K562 (cell line): ENCODE measurements around the gene LAMP1. TPM values are rescaled to one million over a fixed set of nuclear protein-coding genes. Genes with fewer than 3 reads are reported as not detected.

ENCODE experiments used
- COPS2 ChIP-seq: fragments of 450-650 bp; conservative IDR thresholded peaks from 2 replicates; pipeline ENCODE4 v1.6.1; 2016; ENCODE audit warnings: mild to moderate bottlenecking, moderate library complexity
- ETV6 ChIP-seq, 3 experiments: fragments of 150-350 bp in 1 of 3; sonication (generic) in 1 of 3; formaldehyde crosslinking in 1 of 3; IDR thresholded peaks; 2 replicates each; pipeline versions ENCODE4 v1.6.1 to v1.8.0; 2014 to 2022; ENCODE audit warnings: borderline replicate concordance in 2 of 3, low read depth in 2 of 3, antibody characterized with exemption in 1 of 3, low read length in 1 of 3, mild to moderate bottlenecking in 1 of 3, missing genetic modification reagents in 1 of 3
- JUNB ChIP-seq: fragments of 450-650 bp; formaldehyde crosslinking; conservative IDR thresholded peaks from 2 replicates; pipeline ENCODE4 v1.4.0; 2020; ENCODE audit warnings: mild to moderate bottlenecking
- NCOA4 ChIP-seq: fragments of 450-650 bp; IDR thresholded peaks from 2 replicates; pipeline ENCODE4 v1.6.1; 2018; ENCODE audit warnings: mild to moderate bottlenecking; ENCODE audit not compliant: partially characterized antibody
- PHB ChIP-seq: fragments of 250-450 bp; sonication (Bioruptor Pico); IDR thresholded peaks from 2 replicates; pipeline ENCODE4 v1.5.0; 2021
- RBM34 ChIP-seq: fragments of 200-400 bp; formaldehyde crosslinking; IDR thresholded peaks from 2 replicates; pipeline ENCODE4 v1.6.1; 2018; ENCODE audit warnings: low read length, borderline replicate concordance; ENCODE audit not compliant: insufficient read depth
- SMAD1 ChIP-seq: fragments of 150-350 bp; IDR thresholded peaks from 2 replicates; pipeline ENCODE4 v1.6.1; 2014; ENCODE audit warnings: low read length, low read depth; ENCODE audit not compliant: partially characterized antibody
- SREBF1 ChIP-seq: fragments of 150-350 bp; IDR thresholded peaks from 2 replicates; pipeline ENCODE4 v1.6.1; 2014; ENCODE audit warnings: antibody characterized with exemption, low read depth, low read length, borderline replicate concordance
- STAT5A ChIP-seq: IDR thresholded peaks from 2 replicates; pipeline ENCODE4 v1.6.1; 2012; ENCODE audit warnings: low read length, inconsistent platforms, borderline replicate concordance
- TBL1XR1 ChIP-seq, 2 experiments: IDR thresholded peaks; 2 replicates each; pipeline ENCODE4 v1.6.1; 2012; ENCODE audit warnings: improper control_type of control experiment in 2 of 2, low read length in 2 of 2, mild to moderate bottlenecking in 1 of 2
- THRAP3 ChIP-seq: fragments of 450-650 bp; IDR thresholded peaks from 2 replicates; pipeline ENCODE4 v1.6.1; 2016; ENCODE audit warnings: mild to moderate bottlenecking, inconsistent platforms, borderline replicate concordance
- TSHZ1 ChIP-seq: fragments of 250-450 bp; sonication (Bioruptor Pico); IDR thresholded peaks from 2 replicates; pipeline ENCODE4 v1.4.0; 2020; ENCODE audit warnings: mild to moderate bottlenecking, moderate library complexity
- ZNF217 ChIP-seq: sonication (generic); formaldehyde crosslinking; IDR thresholded peaks from 2 replicates; pipeline ENCODE4 v1.8.0; 2022; ENCODE audit warnings: mild to moderate bottlenecking, missing genetic modification reagents
- ZNF444 ChIP-seq: fragments of 250-450 bp; sonication (Bioruptor Pico); IDR thresholded peaks from 2 replicates; pipeline ENCODE4 v1.4.0; 2020; ENCODE audit warnings: mild to moderate bottlenecking, moderate library complexity
- polyA plus RNA-seq, 8 experiments: library from polyadenylated mRNA; depleted of rRNA in 4 of 8; stranded (reverse) in 5 of 8; unstranded in 3 of 8; fragments of >200 nt; fragmentation: Nextera tagmentation in 2 of 8; fragmentation: Illumina TruSeq in 1 of 8; extraction: Ambion mirVana in 2 of 8; extraction: Trizol in 1 of 8; gene quantifications; 2 replicates each; pipeline versions ENCODE4 v1.2.1 to v1.2.3, GENCODE V29; 2011 to 2014; ENCODE audit warnings: inconsistent platforms in 1 of 8, missing spikeins in 1 of 8
- total RNA-seq, 7 experiments: library from RNA; depleted of rRNA in 6 of 7; stranded (reverse); fragments of >200 nt in 6 of 7; fragmentation: Illumina TruSeq in 2 of 7; extraction: Trizol in 2 of 7; gene quantifications; 2 replicates each; pipeline versions ENCODE4 v1.2.1 to v1.2.3, GENCODE V29; 2011 to 2021; ENCODE audit warnings: low replicate concordance in 1 of 7

Gene LAMP1
- total and polyA plus RNA-seq, 9 of the 15 experiments (the other 6 are each of a cell fraction or from before 2014, with no cell fraction given), result 2.2 to 70.1 (median 30.5) TPM

- TF ChIP-seq TSHZ1 (no peak), COPS2 (no peak), THRAP3 (no peak), PHB (CRISPR knock-in tag) (no peak), RBM34 (no peak), JUNB (CRISPR knock-in tag) (no peak), TBL1XR1 (IDR thresholded peaks at IDR 0.05; ENCODE audit: low read length in 2 of 2) (peak in 1 of 2 experiments; percentile 69; a peak in 2 of 4 replicates), STAT5A (no peak), SMAD1 (no peak), ETV6 (IDR thresholded peaks at IDR 0.05; ENCODE audit: borderline replicate concordance in 1 of 2, low read depth in 2 of 2, low read length in 1 of 2) (peak; percentile 91 to 99; a peak in 3 of 4 replicates), ETV6 (CRISPR knock-in tag; IDR thresholded peaks at IDR 0.05; ENCODE audit: borderline replicate concordance) (peak; percentile 97), ZNF217 (CRISPR knock-in tag) (0 out of 2 replicates have a peak, but pooled peaks have one; percentile 34), NCOA4 (peak; percentile 35), ZNF444 (CRISPR knock-in tag) (no peak), SREBF1 (peak; percentile 74)
Measured at GRCh38 chr13:113296823-113297369, at the start of gene LAMP1 (continued).
